MM.1S (cell line): ENCODE measurements around the gene CWC25.

ENCODE experiments used
- DNase-seq: peaks from one replicate; pipeline ENCODE4 v3.0.0-alpha.2; 2015
- H2AFZ ChIP-seq: fragments of 300-600 bp; sonication (generic); 2 replicates; pipeline ENCODE4 v1.6.0; 2016; ENCODE audit warnings: antibody characterized with exemption, low read length
- H3F3A ChIP-seq: fragments of 300-600 bp; sonication (generic); 2 replicates; pipeline ENCODE4 v1.6.1; 2016; ENCODE audit warnings: mild to moderate bottlenecking, antibody characterized with exemption, low read length, moderate library complexity, mixed read lengths; ENCODE audit not compliant: insufficient read depth
- H3K27ac ChIP-seq: fragments of 300-600 bp; sonication (generic); 2 replicates; pipeline ENCODE4 v1.5.1; 2016; ENCODE audit warnings: mild to moderate bottlenecking, low read length
- H3K27me3 ChIP-seq: fragments of 300-600 bp; sonication (generic); replicated peaks from 2 replicates; pipeline ENCODE4 v1.6.0; 2016; ENCODE audit warnings: low read length; ENCODE audit not compliant: insufficient read depth
- H3K36me3 ChIP-seq: fragments of 300-600 bp; sonication (generic); replicated peaks from 2 replicates; pipeline ENCODE4 v1.6.1; 2016; ENCODE audit warnings: mild to moderate bottlenecking, low read length, mixed read lengths; ENCODE audit not compliant: insufficient read depth
- H3K4me1 ChIP-seq: fragments of 300-600 bp; sonication (generic); 2 replicates; pipeline ENCODE4 v1.6.1; 2016; ENCODE audit warnings: low read length, mixed read lengths
- H3K4me2 ChIP-seq: fragments of 300-600 bp; sonication (generic); 2 replicates; pipeline ENCODE4 v1.6.0; 2016; ENCODE audit warnings: low read depth, low read length
- H3K4me3 ChIP-seq: fragments of 300-600 bp; sonication (generic); 2 replicates; pipeline ENCODE4 v1.5.1; 2016; ENCODE audit warnings: low read length, mixed read lengths
- H3K79me2 ChIP-seq: fragments of 300-600 bp; sonication (generic); 2 replicates; pipeline ENCODE4 v1.6.1; 2016; ENCODE audit warnings: mixed run types, low read length, mixed read lengths
- H3K9ac ChIP-seq: fragments of 300-600 bp; sonication (generic); 2 replicates; pipeline ENCODE4 v1.6.1; 2016; ENCODE audit warnings: low read length, mixed read lengths
- H3K9me2 ChIP-seq: fragments of 300-600 bp; sonication (generic); replicated peaks from 2 replicates; pipeline ENCODE4 v1.6.1; 2016; ENCODE audit warnings: mild to moderate bottlenecking, low read length, mixed read lengths; ENCODE audit not compliant: insufficient read depth
- H3K9me3 ChIP-seq: fragments of 300-600 bp; sonication (generic); replicated peaks from 2 replicates; pipeline ENCODE4 v1.6.1; 2016; ENCODE audit warnings: mild to moderate bottlenecking, low read length, mixed read lengths; ENCODE audit not compliant: insufficient read depth
- H4K20me1 ChIP-seq: fragments of 300-600 bp; sonication (generic); 2 replicates; pipeline ENCODE4 v1.6.1; 2016; ENCODE audit warnings: mild to moderate bottlenecking, low read length, moderate library complexity, mixed read lengths; ENCODE audit not compliant: insufficient read depth
- EZH2 ChIP-seq: fragments of 300-600 bp; sonication (generic); optimal IDR thresholded peaks from 2 replicates; pipeline ENCODE3; 2017; ENCODE audit warnings: low read depth, mild to moderate bottlenecking, antibody characterized with exemption, low read length, mixed read lengths
- EZH2phosphoT487 ChIP-seq: fragments of 300-600 bp; sonication (generic); IDR thresholded peaks from 2 replicates; pipeline ENCODE4 v1.6.1; 2018; ENCODE audit warnings: antibody characterized with exemption, low read length
- TF ChIP-seq, protein P1 (sequence below): fragments of 300-600 bp; sonication (generic); IDR thresholded peaks from 2 replicates; pipeline ENCODE4 v1.5.1; 2016; ENCODE audit warnings: antibody characterized with exemption, low read length, mixed read lengths

Gene CWC25

DNA sequence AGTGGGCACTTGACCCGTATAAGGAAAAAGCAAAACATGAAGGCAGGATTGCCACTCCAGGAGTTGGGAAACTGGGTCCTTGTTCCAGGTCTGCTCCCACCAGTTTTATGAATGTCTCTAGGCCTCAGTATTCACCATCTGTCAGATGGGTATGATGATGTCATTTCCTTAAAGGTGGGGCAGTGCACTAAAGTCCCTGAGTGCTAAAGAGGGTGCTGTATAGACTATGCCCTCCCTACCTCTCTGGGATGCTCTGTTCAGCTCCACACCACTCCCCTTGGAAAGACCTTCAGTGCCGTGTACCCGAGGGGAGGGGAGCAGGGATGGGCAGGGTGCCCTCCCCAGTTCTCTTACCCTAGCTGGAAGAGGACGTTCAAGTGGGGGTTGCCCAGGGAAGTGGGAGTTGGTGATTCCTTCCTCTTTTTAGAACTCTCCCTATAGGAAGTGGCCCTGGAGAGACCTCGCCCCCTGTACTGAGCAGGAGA lies 46.9 kb upstream of the CWC25 start:
- H3K4me2 ChIP-seq, result peak overlapping the region; percentile 97
- H4K20me1 ChIP-seq, result no peaks in the 10 kb centered on the region
- H3K4me3 ChIP-seq, result peak overlapping the region; percentile 99
- peak overlapping the region; percentile 61; the same call in 1 of the 2 replicates for H3K9ac ChIP-seq
- peaks cover 67% of the 10 kb centered on the region for H3K79me2 ChIP-seq
- H3K9me2 ChIP-seq, result no peaks in the 10 kb centered on the region
- peaks cover 38% of the 10 kb centered on the region for H3F3A ChIP-seq
- H3K9me3 ChIP-seq, result no peaks in the 10 kb centered on the region
- no peak overlapping the region for H2AFZ ChIP-seq
- no peaks in the 10 kb centered on the region for H3K36me3 ChIP-seq
- DNase-seq, result no peak
- H3K27ac ChIP-seq, result peak overlapping the region; percentile 48; the same call in 1 of the 2 replicates
- no peaks in the 10 kb centered on the region for H3K27me3 ChIP-seq
- H3K4me1 ChIP-seq, result peaks cover 13% of the 10 kb centered on the region
- TF ChIP-seq, protein P1, sequence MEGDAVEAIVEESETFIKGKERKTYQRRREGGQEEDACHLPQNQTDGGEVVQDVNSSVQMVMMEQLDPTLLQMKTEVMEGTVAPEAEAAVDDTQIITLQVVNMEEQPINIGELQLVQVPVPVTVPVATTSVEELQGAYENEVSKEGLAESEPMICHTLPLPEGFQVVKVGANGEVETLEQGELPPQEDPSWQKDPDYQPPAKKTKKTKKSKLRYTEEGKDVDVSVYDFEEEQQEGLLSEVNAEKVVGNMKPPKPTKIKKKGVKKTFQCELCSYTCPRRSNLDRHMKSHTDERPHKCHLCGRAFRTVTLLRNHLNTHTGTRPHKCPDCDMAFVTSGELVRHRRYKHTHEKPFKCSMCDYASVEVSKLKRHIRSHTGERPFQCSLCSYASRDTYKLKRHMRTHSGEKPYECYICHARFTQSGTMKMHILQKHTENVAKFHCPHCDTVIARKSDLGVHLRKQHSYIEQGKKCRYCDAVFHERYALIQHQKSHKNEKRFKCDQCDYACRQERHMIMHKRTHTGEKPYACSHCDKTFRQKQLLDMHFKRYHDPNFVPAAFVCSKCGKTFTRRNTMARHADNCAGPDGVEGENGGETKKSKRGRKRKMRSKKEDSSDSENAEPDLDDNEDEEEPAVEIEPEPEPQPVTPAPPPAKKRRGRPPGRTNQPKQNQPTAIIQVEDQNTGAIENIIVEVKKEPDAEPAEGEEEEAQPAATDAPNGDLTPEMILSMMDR, result no peak
- TF ChIP-seq EZH2 (no peak), EZH2phosphoT487 (no peak)

GRCh38 chr17:38871247-38872015 lies 46.3 kb upstream of the CWC25 start:
- no peaks in the 10 kb centered on the region for H3K27me3 ChIP-seq
- peak overlapping the region; percentile 34; the same call in 1 of the 2 replicates for H2AFZ ChIP-seq
- DNase-seq, result peak; percentile 81
- peak overlapping the region; percentile 61; the same call in 1 of the 2 replicates for H3K9ac ChIP-seq
- peaks cover 38% of the 10 kb centered on the region for H3F3A ChIP-seq
- H3K4me3 ChIP-seq, result peak overlapping the region; percentile 99
- H3K4me2 ChIP-seq, result peak overlapping the region; percentile 97
- H3K9me3 ChIP-seq, result no peaks in the 10 kb centered on the region
- peak overlapping the region; percentile 48; the same call in 1 of the 2 replicates for H3K27ac ChIP-seq
- TF ChIP-seq EZH2 (no peak), EZH2phosphoT487 (no peak)
- TF ChIP-seq, protein P1, result peak; percentile 44
- H3K79me2 ChIP-seq, result peaks cover 61% of the 10 kb centered on the region
- no peaks in the 10 kb centered on the region for H3K9me2 ChIP-seq
- H3K36me3 ChIP-seq, result no peaks in the 10 kb centered on the region
- peaks cover 11% of the 10 kb centered on the region for H3K4me1 ChIP-seq
- H4K20me1 ChIP-seq, result no peaks in the 10 kb centered on the region

DNA sequence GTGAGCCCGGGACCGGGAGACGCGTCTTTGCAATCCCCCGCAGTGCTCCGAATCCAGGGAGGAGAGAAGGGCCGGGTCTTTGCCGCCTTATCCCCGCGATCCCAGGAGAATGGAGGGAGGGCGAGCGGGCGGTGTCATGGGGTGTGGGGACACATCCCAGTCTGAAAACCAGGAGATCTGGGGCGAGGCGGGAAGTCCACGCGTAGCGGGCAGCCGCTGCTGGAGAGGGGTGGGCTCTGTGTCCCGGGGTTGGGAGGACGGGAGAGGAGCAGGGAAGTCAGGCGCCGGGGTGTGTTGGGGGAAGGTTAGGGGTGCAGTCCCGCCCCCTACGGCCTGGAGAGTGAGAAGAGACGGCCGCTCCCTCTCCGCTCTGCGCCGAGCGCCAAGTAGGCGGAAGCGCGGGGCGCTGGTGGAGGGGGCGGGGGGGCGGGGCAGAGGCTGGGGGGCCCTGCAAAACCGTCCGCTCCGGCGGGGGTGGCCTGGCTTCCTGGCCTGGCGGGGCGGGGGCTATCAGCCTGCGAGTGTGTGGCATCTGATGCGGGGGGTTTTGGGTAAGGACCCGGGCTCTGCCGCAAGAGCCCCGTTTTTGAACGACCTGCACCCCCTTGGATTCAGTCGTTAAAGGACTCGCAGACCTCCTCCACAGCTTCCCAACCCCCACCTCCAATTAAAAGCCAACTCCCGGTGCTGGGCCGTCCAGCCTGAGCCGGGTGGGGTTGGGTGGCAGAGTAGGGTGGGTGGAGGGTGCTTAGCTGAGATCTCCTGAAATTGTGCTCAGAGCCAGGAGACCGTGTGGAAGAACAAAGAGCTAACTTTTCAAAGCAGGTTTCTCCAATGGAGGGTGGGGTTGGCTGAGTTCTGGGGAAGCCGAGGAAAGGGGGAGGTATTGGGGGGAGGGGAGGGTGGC lies 45.4 kb upstream of the CWC25 start:
- Histone ChIP-seq H3K4me2 (peak overlapping the region; percentile 97), H3K9ac (peak overlapping the region; percentile 76), H2AFZ (peak overlapping the region; percentile 73), H3K79me2 (peaks cover 53% of the 10 kb centered on the region), H3F3A (peaks cover 38% of the 10 kb centered on the region), H3K9me2 (no peaks in the 10 kb centered on the region), H3K27ac (peak overlapping the region; percentile 80; the same call in 1 of the 2 replicates), H3K27me3 (no peaks in the 10 kb centered on the region), H3K9me3 (no peaks in the 10 kb centered on the region), H3K36me3 (no peaks in the 10 kb centered on the region), H4K20me1 (no peaks in the 10 kb centered on the region), H3K4me3 (peak overlapping the region; percentile 99), H3K4me1 (peaks cover 11% of the 10 kb centered on the region)
- DNase-seq, result peak; percentile 75
- TF ChIP-seq EZH2phosphoT487 (no peak), EZH2 (no peak)
- TF ChIP-seq, protein P1, result no peak
